Tibial nerve (tissue), 4 donors: ENCODE results near the gene F2R.

Source experiments
- CTCF ChIP-seq, 5 experiments: fragments of 200-600 bp in 3 of 5; fragments of 450-650 bp in 2 of 5; sonication (generic) in 3 of 5; IDR thresholded peaks; one replicate each; pipeline ENCODE4 v1.5.1; 2016 to 2019; ENCODE audit warnings: antibody characterized with exemption in 5 of 5, mild to moderate bottlenecking in 3 of 5, moderate library complexity in 2 of 5
- EP300 ChIP-seq, 2 donors: sonication (generic); formaldehyde crosslinking; IDR thresholded peaks; one replicate each; pipeline ENCODE4 v1.6.1; 2017; ENCODE audit warnings: antibody characterized with exemption in 2 of 2, mild to moderate bottlenecking in 1 of 2
- POLR2A ChIP-seq, 2 donors: fragments of 450-650 bp; IDR thresholded peaks; one replicate each; pipeline ENCODE4 v1.6.1; 2017; ENCODE audit warnings: antibody characterized with exemption in 2 of 2, mild to moderate bottlenecking in 2 of 2, moderate library complexity in 2 of 2

- no peak for TF ChIP-seq CTCF (IDR thresholded peaks at IDR 0.05)
- no peak for TF ChIP-seq POLR2A (IDR thresholded peaks at IDR 0.05)
- no peak for TF ChIP-seq EP300 (IDR thresholded peaks at IDR 0.05)
Observed at GRCh38 chr5:76714751-76715485, 1.0 kb upstream of the F2R start.
